Kidney (tissue), 14 donors: ENCODE results near the gene MARCHF2. TPM values are rescaled to one million over a fixed set of nuclear protein-coding genes. Genes with fewer than 3 reads are reported as not detected.

Source experiments
- DNase-seq, 5 donors: peaks; one replicate each; pipeline ENCODE4 v3.0.0-alpha.2; 2013 to 2020
- FAIRE-seq: peaks from 2 replicates; lab custom pipeline; 2012; peaks lifted over from hg19 to GRCh38; lab: Jason Lieb, UNC
- H3K27ac ChIP-seq, 2 donors: one replicate each; pipeline ENCODE4 v1.7.0; 2013; ENCODE audit warnings: low read depth in 2 of 2, low read length in 2 of 2, inconsistent platforms in 1 of 2
- H3K27me3 ChIP-seq: one replicate; pipeline ENCODE4 v1.7.1; 2013; ENCODE audit warnings: low read length, inconsistent platforms; ENCODE audit not compliant: control insufficient read depth, insufficient read depth
- H3K36me3 ChIP-seq, 3 donors: one replicate each; pipeline versions ENCODE4 v1.7.0 to v1.7.1; 2013; ENCODE audit warnings: low read length in 3 of 3, control low read depth in 1 of 3, inconsistent platforms in 1 of 3; ENCODE audit not compliant: insufficient read depth in 3 of 3, control insufficient read depth in 2 of 3
- H3K4me1 ChIP-seq, 3 donors: one replicate each; pipeline versions ENCODE4 v1.7.0 to v1.7.1; 2013; ENCODE audit warnings: low read length in 3 of 3, inconsistent platforms in 1 of 3, low read depth in 1 of 3; ENCODE audit not compliant: control insufficient read depth in 2 of 3, insufficient read depth in 2 of 3
- H3K4me3 ChIP-seq, 3 donors: one replicate each; pipeline versions ENCODE4 v1.7.0 to v1.8.1; 2013; ENCODE audit warnings: low read length in 3 of 3, control low read depth in 1 of 3, inconsistent platforms in 1 of 3
- H3K9ac ChIP-seq, 3 donors: one replicate each; pipeline versions ENCODE4 v1.7.0 to v1.7.1; 2013; ENCODE audit warnings: low read length in 3 of 3, control low read depth in 1 of 3, inconsistent platforms in 1 of 3
- H3K9me3 ChIP-seq, 3 donors: one replicate each; pipeline versions ENCODE4 v1.7.0 to v1.7.1; 2013; ENCODE audit warnings: low read length in 3 of 3, control low read depth in 1 of 3, inconsistent platforms in 1 of 3; ENCODE audit not compliant: control insufficient read depth in 2 of 3, insufficient read depth in 1 of 3
- CTCF ChIP-seq: IDR thresholded peaks from 3 replicates; pipeline ENCODE4 v1.5.1; 2012; ENCODE audit warnings: mild to moderate bottlenecking, moderate library complexity, borderline replicate concordance; ENCODE audit not compliant: insufficient read depth; ENCODE audit errors: extremely low read depth
- intact Hi-C: fragments of 100-400 bp; cut with DNase I; formaldehyde crosslinking; loops from one replicate; pipeline ENCODE4 v1.11.1; 2022
- polyA plus RNA-seq: library from polyadenylated mRNA; stranded (reverse); fragments of 350-450 nt; fragmentation: Illumina TruSeq; extraction: RNeasy Lipid Tissue Mini Kit (QIAGEN cat#74804); gene quantifications from one replicate; pipeline ENCODE4 v1.2.3, GENCODE V29; 2014; ENCODE audit warnings: low read depth, low replicate concordance; ENCODE audit not compliant: insufficient read depth
- total RNA-seq: library from RNA; stranded (reverse); fragmentation: NEBNext Ultra II Directional; extraction: Animal tissue kit (Norgen Biotek cat#: 25700); gene quantifications from one replicate; pipeline ENCODE4 v1.2.1, GENCODE V29; 2021
- donor health status: control.
- donor health status: control.
- donor health status: control.
- donor health status: control.
- donor health status: control.
- donor health status: DM: yes; HTN: yes; CAD: no.
- donor health status: Normal renal cell carcinoma (clear cell type).

MARCHF2 gene
- total and polyA plus RNA-seq, 2 donors from 2014 or later: 46.5 to 48.4 TPM

- Histone ChIP-seq H3K4me3 (peak overlapping the region in 2 of 3 donors; percentile 14 to 50), H3K4me1 (peaks cover 0 to 39% (median 14%) of the 10 kb centered on the region in 3 donors), H3K27me3 (no peaks in the 10 kb centered on the region), H3K9me3 (no peaks in the 10 kb centered on the region), H3K27ac (peak overlapping the region; percentile 92 to 94), H3K9ac (peak overlapping the region in 2 of 3 donors; percentile 60 to 65), H3K36me3 (no peaks in the 10 kb centered on the region)
- intact Hi-C loops: no loop called here
- DNase-seq (peak in 2 of 5 donors; percentile 64 to 79), FAIRE-seq (no peak)
- no peak for TF ChIP-seq CTCF
Observed at GRCh38 chr19:8392017-8392591, 21.0 kb upstream of the MARCHF2 start.

GRCh38 chr19:8393192-8393870 lies 19.8 kb upstream of the MARCHF2 start:
- FAIRE-seq: no peak
- Histone ChIP-seq H3K27ac (peak overlapping the region in 1 of 2 donors; percentile 13), H3K4me3 (no peak overlapping the region), H3K9ac (peak overlapping the region in 1 of 3 donors; percentile 65), H3K27me3 (no peaks in the 10 kb centered on the region), H3K36me3 (no peaks in the 10 kb centered on the region), H3K4me1 (peaks cover 0 to 51% (median 26%) of the 10 kb centered on the region in 3 donors), H3K9me3 (no peaks in the 10 kb centered on the region)
- DNase-seq: peak in 1 of 5 donors; percentile 45
- no peak for TF ChIP-seq CTCF
- intact Hi-C loops: no loop called here

- no peaks in the 10 kb centered on the region for H3K9me3 ChIP-seq
- H3K4me3 ChIP-seq: no peak overlapping the region
- no peaks in the 10 kb centered on the region for H3K36me3 ChIP-seq
- H3K27me3 ChIP-seq: no peaks in the 10 kb centered on the region
- no peak for FAIRE-seq
- intact Hi-C loops: no loop called here
- TF ChIP-seq CTCF: no peak
- peaks cover 0 to 54% (median 28%) of the 10 kb centered on the region in 3 donors for H3K4me1 ChIP-seq
- peak in 1 of 5 donors; percentile 34 for DNase-seq
- H3K27ac ChIP-seq: no peak overlapping the region
- H3K9ac ChIP-seq: no peak overlapping the region
Observed at GRCh38 chr19:8393871-8394250, 19.2 kb upstream of the MARCHF2 start.
